Stimulated activated CD8-positive, alpha-beta memory T cell treated with anti-CD3 and anti-CD28 coated beads, Interleukin-7, amount 100 ng/mL, for 48 hours (primary cell): ENCODE data around the gene RPL7L1.

Source experiments
- DNase-seq, 2 donors: peaks; one replicate each; pipeline ENCODE4 v3.0.0-alpha.2; 2020; ENCODE audit warnings: low read depth in 1 of 2; ENCODE audit errors: extremely low read depth in 1 of 2

The RPL7L1 gene

DNA sequence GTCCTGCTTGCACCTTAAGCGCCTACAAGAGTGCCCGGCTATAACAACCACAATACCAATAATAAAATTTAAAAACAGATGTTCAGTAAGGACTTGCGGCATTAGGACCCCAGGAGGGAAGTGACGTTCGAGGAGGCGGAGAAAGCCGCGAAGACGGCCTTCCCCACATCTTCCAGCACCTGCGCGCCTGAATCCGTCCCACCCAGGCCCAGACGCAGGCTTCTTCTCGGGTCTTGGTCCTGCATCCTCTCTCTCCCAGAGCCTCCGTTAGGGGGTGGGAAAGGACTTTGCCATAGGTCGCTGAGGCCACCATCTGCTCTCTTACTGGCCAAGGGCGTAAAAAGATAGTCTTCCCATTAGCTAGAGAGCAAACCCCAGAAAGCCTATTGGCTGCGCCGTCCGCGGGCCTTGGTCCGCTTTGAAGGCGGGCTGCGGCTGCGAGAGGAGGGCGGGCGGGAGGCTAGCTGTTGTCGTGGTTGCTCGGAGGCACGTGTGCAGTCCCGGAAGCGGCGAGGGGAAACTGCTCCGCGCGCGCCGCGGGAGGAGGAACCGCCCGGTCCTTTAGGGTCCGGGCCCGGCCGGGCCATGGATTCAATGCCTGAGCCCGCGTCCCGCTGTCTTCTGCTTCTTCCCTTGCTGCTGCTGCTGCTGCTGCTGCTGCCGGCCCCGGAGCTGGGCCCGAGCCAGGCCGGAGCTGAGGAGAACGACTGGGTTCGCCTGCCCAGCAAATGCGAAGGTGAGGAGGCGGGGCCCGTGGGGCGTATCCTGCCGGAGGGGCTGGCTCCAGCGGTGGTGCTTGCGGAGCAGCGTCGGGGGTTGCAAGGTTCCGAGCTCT is 49.8 kb downstream of the RPL7L1 start, which contains the start of gene CNPY3:
CNPY3 (plus strand) TSS at position 495 of the 835 bp plus-strand sequence; CDS start at position 586, 91 bp downstream.
- peak; percentile 90 to 95 for DNase-seq

DNA sequence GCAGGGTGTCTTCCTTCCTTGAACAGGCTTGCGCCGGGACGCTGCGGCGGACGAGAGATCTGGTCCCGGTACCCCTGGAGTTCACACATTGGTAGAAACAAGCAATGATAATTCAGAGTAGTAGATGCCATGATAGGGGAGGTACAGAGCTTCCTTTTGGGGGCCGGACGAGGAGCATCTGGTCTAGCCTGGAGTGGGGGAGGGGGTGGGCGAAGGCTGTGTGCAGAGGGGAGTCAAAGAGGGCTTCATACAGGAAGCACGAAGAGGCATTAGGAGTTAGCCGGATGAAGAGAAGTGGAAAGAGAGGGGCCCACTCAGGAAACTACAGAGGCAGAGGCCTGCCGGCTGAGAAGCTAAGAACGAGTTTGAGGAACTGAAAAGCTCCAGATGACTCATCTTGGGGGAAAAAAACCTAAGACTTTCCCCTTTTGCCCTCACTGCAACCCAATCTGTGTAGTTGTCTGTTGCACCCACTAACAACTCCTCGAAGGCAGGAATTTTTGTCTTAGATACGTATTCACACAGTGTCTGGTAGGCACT is 50.5 kb downstream of the RPL7L1 start:
- peak; percentile 44 to 71 for DNase-seq

DNA sequence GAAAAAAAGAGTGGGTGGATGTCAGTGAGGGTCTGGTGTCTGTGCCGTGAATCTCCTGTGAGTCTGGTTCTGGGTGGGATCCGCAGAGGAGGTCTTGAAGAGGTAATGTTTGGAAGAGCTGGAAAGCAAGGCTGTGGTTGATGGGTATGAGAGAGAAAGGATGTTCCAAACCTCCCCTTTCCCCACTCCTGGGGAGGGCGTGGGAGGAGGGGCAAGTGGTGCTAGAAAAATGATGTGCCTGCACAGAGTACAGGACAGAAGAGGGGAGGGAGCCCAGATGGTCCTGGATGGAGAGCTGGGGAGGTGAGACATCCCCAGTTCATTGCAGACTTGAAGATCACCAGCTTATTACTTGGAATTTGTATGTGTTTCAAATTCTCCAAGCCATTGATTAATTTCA is 53.0 kb downstream of the RPL7L1 start:
- no peak for DNase-seq

DNA sequence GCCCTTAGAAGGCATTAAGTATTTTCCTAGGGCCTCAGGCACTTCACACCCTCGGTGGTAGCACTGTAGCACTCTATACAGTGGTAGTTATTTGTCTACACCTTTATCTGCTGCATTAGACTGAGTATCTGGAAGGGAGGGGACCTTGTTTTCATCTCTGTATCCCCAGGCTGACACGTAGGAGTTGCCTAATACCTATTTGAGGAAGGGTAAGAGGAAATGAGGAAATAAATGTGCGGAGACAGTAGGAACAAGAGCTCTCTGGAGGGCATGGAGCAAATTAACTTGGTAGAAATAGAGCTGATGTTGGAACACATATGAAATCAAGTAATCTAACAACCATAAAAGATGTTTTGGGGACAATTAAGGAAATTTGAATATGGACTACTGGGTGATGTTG is 53.8 kb downstream of the RPL7L1 start:
- DNase-seq: no peak

DNA sequence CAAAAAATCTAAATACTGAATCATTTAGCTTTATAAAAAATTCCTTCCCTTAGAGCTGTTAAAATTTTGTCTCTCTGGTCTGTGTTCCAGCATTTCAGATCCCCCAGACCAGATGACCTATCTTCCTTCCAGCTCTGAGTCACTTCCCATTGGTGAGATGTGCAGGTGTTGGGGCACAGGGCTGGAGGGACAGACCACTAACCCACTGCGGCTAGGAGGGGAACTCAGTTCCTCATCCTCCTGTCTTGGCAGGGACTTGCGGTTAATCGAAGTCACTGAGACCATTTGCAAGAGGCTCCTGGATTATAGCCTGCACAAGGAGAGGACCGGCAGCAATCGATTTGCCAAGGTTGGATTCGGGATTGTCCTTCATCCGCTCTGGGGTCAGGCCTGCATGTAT is 55.9 kb downstream of the RPL7L1 start:
- DNase-seq: no peak

DNA sequence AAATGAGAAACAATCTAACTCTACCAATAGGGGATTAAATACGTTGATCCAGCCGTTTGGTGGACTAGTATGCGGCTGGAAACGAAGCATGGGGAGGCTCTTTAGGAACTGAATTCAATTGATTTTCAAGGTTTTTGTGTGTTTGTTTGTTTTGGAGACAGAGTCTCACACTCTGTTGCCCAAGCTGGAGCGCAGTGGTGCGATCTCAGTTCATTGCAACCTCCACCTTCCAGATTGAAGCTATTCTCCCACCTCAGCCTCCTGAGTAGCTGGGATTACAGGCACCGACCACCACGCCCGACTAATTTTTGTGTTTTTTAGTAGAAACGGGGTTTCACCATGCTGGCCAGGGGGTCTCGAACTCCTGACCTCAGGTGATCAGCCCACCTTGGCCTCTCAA is 57.0 kb downstream of the RPL7L1 start:
- DNase-seq: no peak

DNA sequence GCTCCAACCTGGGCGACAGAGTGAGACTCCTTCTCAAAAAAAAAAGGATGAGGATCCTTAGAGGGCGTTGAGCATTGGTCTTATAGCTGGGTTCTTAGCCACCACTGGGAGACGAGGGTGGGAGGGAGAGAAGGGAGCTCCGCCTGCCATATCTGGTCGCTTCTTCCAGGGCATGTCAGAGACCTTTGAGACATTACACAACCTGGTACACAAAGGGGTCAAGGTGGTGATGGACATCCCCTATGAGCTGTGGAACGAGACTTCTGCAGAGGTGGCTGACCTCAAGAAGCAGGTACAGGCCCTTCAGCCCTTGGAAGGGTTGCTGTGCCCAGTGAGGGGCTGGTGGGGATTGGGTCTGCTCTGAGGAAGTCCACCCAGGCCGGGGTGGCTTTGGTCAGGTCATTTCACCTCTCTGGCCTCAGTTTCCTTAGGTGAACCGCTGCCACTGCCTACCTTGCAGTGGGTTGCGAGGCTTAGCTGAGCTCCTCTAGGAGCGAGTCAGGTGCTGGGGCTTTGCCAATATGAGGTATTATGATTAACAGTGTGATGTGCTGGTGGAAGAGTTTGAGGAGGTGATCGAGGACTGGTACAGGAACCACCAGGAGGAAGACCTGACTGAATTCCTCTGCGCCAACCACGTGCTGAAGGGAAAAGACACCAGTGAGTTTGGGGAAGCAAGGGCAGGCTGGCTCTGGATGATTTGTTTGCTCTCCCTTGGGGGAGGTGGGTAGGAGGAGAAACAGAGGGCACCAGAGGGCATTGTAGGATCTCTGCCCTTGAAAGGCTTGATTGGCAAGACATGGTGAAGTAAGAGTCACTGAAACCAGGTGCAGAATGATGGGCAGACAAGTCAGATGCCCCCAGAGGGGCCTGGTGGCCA is 58.4 kb downstream of the RPL7L1 start:
- DNase-seq: no peak

DNA sequence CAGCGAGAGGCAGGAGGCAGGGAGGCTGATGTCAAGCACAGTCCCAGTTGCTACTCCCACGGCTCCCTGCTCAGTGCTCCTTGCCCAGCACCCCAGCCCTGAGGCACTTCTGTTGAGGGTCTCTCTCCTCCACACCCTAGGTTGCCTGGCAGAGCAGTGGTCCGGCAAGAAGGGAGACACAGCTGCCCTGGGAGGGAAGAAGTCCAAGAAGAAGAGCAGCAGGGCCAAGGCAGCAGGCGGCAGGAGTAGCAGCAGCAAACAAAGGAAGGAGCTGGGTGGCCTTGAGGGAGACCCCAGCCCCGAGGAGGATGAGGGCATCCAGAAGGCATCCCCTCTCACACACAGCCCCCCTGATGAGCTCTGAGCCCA is 59.0 kb downstream of the RPL7L1 start:
- DNase-seq: no peak

DNA sequence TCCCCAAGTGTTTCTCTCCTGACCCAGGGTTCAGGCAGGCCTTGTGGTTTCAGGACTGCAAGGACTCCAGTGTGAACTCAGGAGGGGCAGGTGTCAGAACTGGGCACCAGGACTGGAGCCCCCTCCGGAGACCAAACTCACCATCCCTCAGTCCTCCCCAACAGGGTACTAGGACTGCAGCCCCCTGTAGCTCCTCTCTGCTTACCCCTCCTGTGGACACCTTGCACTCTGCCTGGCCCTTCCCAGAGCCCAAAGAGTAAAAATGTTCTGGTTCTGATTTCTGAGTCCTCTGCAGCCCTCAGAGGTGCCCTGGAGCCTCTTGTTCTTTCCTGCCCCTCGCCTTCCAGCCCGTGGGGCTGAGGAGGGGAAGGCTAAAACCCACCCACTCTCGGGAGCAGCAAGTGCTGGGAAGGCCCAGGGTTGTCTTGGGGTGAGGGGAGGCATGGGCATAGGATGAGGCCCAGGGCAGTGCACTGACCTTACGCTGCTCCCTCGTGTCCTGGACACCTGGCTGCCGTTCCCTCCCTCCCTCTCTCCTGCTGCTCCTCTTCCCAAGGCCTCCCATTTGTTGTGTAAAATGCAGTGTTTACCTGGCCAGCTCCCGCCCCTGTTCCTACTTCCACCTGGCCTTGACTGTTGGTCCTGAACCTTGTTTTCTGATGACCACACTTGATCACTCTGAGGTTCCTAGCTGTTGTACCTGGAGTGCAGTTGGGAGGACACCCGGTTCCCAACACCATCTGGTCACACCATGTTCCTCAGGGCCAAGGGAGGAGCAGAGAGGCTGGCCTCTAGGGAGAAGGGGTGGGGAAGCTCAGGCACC is 59.8 kb downstream of the RPL7L1 start:
- DNase-seq: no peak
